SK-N-SH treated with all-trans-retinoic acid at 6 μM for 48 hours (cell line): Measurements from ENCODE around the gene PITRM1.

Source experiments
- ATAC-seq: fragments of 200-7000 bp; cut with Tn5 transposase; 3 replicates; pipeline ENCODE4 v1.9.1; 2020; ENCODE audit warnings: mild to moderate bottlenecking, moderate library complexity
- ARNTL ChIP-seq: fragments of 450-650 bp; formaldehyde crosslinking; IDR thresholded peaks from 2 replicates; pipeline ENCODE4 v1.5.0; 2020; ENCODE audit warnings: low read depth, mild to moderate bottlenecking, moderate library complexity, borderline replicate concordance
- CSDC2 ChIP-seq: fragments of 250-450 bp; sonication (Bioruptor Pico); IDR thresholded peaks from 2 replicates; pipeline ENCODE4 v1.5.0; 2020; ENCODE audit warnings: mild to moderate bottlenecking, moderate library complexity
- CSRNP3 ChIP-seq: fragments of 250-450 bp; sonication (Bioruptor Pico); IDR thresholded peaks from 2 replicates; pipeline ENCODE4 v1.5.1; 2021; ENCODE audit warnings: mild to moderate bottlenecking, moderate library complexity
- ESRRG ChIP-seq: fragments of 250-450 bp; sonication (Bioruptor Pico); IDR thresholded peaks from 2 replicates; pipeline ENCODE4 v1.6.1; 2021; ENCODE audit warnings: mild to moderate bottlenecking
- OSR1 ChIP-seq: fragments of 250-450 bp; sonication (Bioruptor Pico); IDR thresholded peaks from 2 replicates; pipeline ENCODE4 v1.8.0; 2022; ENCODE audit warnings: moderate library complexity, mild to moderate bottlenecking, inconsistent platforms
- TCF4 ChIP-seq: fragments of 250-450 bp; sonication (Bioruptor Pico); IDR thresholded peaks from 2 replicates; pipeline ENCODE4 v1.8.0; 2021; ENCODE audit warnings: mild to moderate bottlenecking, moderate library complexity, borderline replicate concordance
- TOX ChIP-seq: fragments of 250-450 bp; sonication (Bioruptor Pico); IDR thresholded peaks from 2 replicates; pipeline ENCODE4 v1.8.0; 2021; ENCODE audit warnings: mild to moderate bottlenecking, moderate library complexity, borderline replicate concordance
- ZFP3 ChIP-seq: fragments of 250-450 bp; sonication (Bioruptor Pico); IDR thresholded peaks from 2 replicates; pipeline ENCODE4 v1.5.0; 2020; ENCODE audit warnings: mild to moderate bottlenecking, moderate library complexity
- ZFP30 ChIP-seq: fragments of 450-650 bp; formaldehyde crosslinking; IDR thresholded peaks from 2 replicates; pipeline ENCODE4 v1.5.0; 2022; ENCODE audit warnings: mild to moderate bottlenecking, moderate library complexity
- ZNF565 ChIP-seq: fragments of 450-650 bp; formaldehyde crosslinking; conservative IDR thresholded peaks from 2 replicates; pipeline ENCODE4 v1.5.0; 2020; ENCODE audit warnings: low read depth, mild to moderate bottlenecking, moderate library complexity
- TF ChIP-seq, protein P1 (sequence below): fragments of 250-450 bp; sonication (Bioruptor Pico); IDR thresholded peaks from 2 replicates; pipeline ENCODE4 v1.5.1; 2020; ENCODE audit warnings: low read depth, mild to moderate bottlenecking, moderate library complexity
- TF ChIP-seq, protein P2 (sequence below): fragments of 250-450 bp; sonication (Bioruptor Pico); IDR thresholded peaks from 2 replicates; pipeline ENCODE4 v1.5.0; 2020; ENCODE audit warnings: mild to moderate bottlenecking, moderate library complexity
- TF ChIP-seq, protein P3 (sequence below): fragments of 250-450 bp; sonication (Bioruptor Pico); IDR thresholded peaks from 2 replicates; pipeline ENCODE4 v1.8.0; 2021; ENCODE audit warnings: low read depth, mild to moderate bottlenecking, moderate library complexity, borderline replicate concordance

The PITRM1 gene

GRCh38 chr10:3090388-3090787, 82.2 kb downstream of the PITRM1 start:
- no peak for ATAC-seq
- TF ChIP-seq ZNF565, result no peak
- no peak for TF ChIP-seq ESRRG (CRISPR knock-in tag)
- no peak for TF ChIP-seq TOX
- TF ChIP-seq CSRNP3 (CRISPR knock-in tag), result no peak
- TF ChIP-seq, protein P1, sequence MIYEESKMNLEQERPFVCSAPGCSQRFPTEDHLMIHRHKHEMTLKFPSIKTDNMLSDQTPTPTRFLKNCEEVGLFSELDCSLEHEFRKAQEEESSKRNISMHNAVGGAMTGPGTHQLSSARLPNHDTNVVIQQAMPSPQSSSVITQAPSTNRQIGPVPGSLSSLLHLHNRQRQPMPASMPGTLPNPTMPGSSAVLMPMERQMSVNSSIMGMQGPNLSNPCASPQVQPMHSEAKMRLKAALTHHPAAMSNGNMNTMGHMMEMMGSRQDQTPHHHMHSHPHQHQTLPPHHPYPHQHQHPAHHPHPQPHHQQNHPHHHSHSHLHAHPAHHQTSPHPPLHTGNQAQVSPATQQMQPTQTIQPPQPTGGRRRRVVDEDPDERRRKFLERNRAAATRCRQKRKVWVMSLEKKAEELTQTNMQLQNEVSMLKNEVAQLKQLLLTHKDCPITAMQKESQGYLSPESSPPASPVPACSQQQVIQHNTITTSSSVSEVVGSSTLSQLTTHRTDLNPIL (CRISPR knock-in tag), result no peak
- no peak for TF ChIP-seq OSR1 (CRISPR knock-in tag)
- TF ChIP-seq ARNTL (CRISPR knock-in tag), result no peak
- no peak for TF ChIP-seq ZFP30
- TF ChIP-seq, protein P2, sequence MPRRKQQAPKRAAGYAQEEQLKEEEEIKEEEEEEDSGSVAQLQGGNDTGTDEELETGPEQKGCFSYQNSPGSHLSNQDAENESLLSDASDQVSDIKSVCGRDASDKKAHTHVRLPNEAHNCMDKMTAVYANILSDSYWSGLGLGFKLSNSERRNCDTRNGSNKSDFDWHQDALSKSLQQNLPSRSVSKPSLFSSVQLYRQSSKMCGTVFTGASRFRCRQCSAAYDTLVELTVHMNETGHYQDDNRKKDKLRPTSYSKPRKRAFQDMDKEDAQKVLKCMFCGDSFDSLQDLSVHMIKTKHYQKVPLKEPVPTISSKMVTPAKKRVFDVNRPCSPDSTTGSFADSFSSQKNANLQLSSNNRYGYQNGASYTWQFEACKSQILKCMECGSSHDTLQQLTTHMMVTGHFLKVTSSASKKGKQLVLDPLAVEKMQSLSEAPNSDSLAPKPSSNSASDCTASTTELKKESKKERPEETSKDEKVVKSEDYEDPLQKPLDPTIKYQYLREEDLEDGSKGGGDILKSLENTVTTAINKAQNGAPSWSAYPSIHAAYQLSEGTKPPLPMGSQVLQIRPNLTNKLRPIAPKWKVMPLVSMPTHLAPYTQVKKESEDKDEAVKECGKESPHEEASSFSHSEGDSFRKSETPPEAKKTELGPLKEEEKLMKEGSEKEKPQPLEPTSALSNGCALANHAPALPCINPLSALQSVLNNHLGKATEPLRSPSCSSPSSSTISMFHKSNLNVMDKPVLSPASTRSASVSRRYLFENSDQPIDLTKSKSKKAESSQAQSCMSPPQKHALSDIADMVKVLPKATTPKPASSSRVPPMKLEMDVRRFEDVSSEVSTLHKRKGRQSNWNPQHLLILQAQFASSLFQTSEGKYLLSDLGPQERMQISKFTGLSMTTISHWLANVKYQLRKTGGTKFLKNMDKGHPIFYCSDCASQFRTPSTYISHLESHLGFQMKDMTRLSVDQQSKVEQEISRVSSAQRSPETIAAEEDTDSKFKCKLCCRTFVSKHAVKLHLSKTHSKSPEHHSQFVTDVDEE (CRISPR knock-in tag), result no peak
- no peak for TF ChIP-seq ZFP3
- TF ChIP-seq TCF4 (CRISPR knock-in tag), result no peak
- TF ChIP-seq CSDC2 (CRISPR knock-in tag), result no peak
- TF ChIP-seq, protein P3, sequence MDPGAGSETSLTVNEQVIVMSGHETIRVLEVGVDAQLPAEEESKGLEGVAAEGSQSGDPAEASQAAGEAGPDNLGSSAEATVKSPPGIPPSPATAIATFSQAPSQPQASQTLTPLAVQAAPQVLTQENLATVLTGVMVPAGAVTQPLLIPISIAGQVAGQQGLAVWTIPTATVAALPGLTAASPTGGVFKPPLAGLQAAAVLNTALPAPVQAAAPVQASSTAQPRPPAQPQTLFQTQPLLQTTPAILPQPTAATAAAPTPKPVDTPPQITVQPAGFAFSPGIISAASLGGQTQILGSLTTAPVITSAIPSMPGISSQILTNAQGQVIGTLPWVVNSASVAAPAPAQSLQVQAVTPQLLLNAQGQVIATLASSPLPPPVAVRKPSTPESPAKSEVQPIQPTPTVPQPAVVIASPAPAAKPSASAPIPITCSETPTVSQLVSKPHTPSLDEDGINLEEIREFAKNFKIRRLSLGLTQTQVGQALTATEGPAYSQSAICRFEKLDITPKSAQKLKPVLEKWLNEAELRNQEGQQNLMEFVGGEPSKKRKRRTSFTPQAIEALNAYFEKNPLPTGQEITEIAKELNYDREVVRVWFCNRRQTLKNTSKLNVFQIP (CRISPR knock-in tag), result no peak
